Activated naive CD8-positive, alpha-beta T cell treated with anti-CD3 and anti-CD28 coated beads, Interleukin-2, amount 10 ng/mL, durations not matched to agents 7 days and 5 days (primary cell): ENCODE data around the gene MKX. TPM values are rescaled to one million over a fixed set of nuclear protein-coding genes. Genes with fewer than 3 reads are reported as not detected.

Source experiments
- ATAC-seq: fragments of 150-1000 bp; cut with Tn5 transposase; one replicate; pipeline ENCODE4 v1.10.0; 2021; ENCODE audit warnings: low read depth, moderate library complexity
- POLR2A ChIA-PET: fragments of 350-600 bp; sonication (Branson Sonifier 250); formaldehyde crosslinking; loops from one replicate; lab custom pipeline; 2021; ENCODE audit warnings: antibody characterized with exemption; lab: Charles Lee
- DNase-seq: peaks from one replicate; pipeline ENCODE4 v3.0.0; 2021
- H3K27ac Mint-ChIP-seq: one replicate; pipeline ENCODE4 v1.8.0; 2022; ENCODE audit warnings: mild to moderate bottlenecking, mixed read lengths
- H3K27me3 Mint-ChIP-seq: one replicate; pipeline ENCODE4 v1.8.0; 2022; ENCODE audit warnings: mild to moderate bottlenecking, moderate library complexity, mixed read lengths
- H3K36me3 Mint-ChIP-seq: one replicate; pipeline ENCODE4 v1.8.0; 2021; ENCODE audit warnings: mild to moderate bottlenecking, mixed read lengths
- H3K4me1 Mint-ChIP-seq: one replicate; pipeline ENCODE4 v1.8.0; 2021; ENCODE audit warnings: mixed read lengths
- H3K4me3 Mint-ChIP-seq: one replicate; pipeline ENCODE4 v1.8.0; 2022; ENCODE audit warnings: mild to moderate bottlenecking, moderate library complexity, mixed read lengths
- H3K9me3 Mint-ChIP-seq: one replicate; pipeline ENCODE4 v1.8.0; 2021; ENCODE audit warnings: mixed read lengths
- total RNA-seq, 2 experiments: library from RNA; stranded (reverse); gene quantifications; one replicate each; pipeline ENCODE4 v1.2.3, GENCODE V29; 2021

MKX gene
- total RNA-seq, 2 experiments from 2014 or later: 0.08 TPM; not detected in 1

- H3K36me3 Mint-ChIP-seq: no peaks in the 10 kb centered on the region
- ATAC-seq (no peak), DNase-seq (no peak)
- no peaks in the 10 kb centered on the region for H3K4me1 Mint-ChIP-seq
- H3K9me3 Mint-ChIP-seq: no peaks in the 10 kb centered on the region
- POLR2A ChIA-PET: no interaction called here
- H3K27ac Mint-ChIP-seq: no peak overlapping the region
- H3K27me3 Mint-ChIP-seq: peaks cover 5% of the 10 kb centered on the region
- H3K4me3 Mint-ChIP-seq: no peak overlapping the region
Measured at GRCh38 chr10:27673065-27673464, 72.6 kb downstream of the MKX start.

GRCh38 chr10:27671821-27672220 is 73.8 kb downstream of the MKX start:
- Mint-ChIP-seq H3K4me3 (no peak overlapping the region), H3K9me3 (no peaks in the 10 kb centered on the region), H3K4me1 (no peaks in the 10 kb centered on the region), H3K27me3 (peaks cover 3% of the 10 kb centered on the region), H3K36me3 (no peaks in the 10 kb centered on the region), H3K27ac (no peak overlapping the region)
- DNase-seq (no peak), ATAC-seq (no peak)
- POLR2A ChIA-PET: no interaction called here

- no peak for ATAC-seq
Measured at GRCh38 chr10:27664461-27664860, 81.2 kb downstream of the MKX start.

GRCh38 chr10:27663621-27664020 is 82.0 kb downstream of the MKX start:
- DNase-seq: no peak
- POLR2A ChIA-PET: no interaction called here
- H3K4me1 Mint-ChIP-seq: no peaks in the 10 kb centered on the region
- no peak overlapping the region for H3K27ac Mint-ChIP-seq
- H3K9me3 Mint-ChIP-seq: no peaks in the 10 kb centered on the region
- peaks cover 33% of the 10 kb centered on the region for H3K27me3 Mint-ChIP-seq
- H3K36me3 Mint-ChIP-seq: no peaks in the 10 kb centered on the region
- no peak for ATAC-seq
- H3K4me3 Mint-ChIP-seq: no peak overlapping the region

More at GRCh38 chr10:27664461-27664860, 81.2 kb downstream of the MKX start:
- Mint-ChIP-seq H3K4me3 (no peak overlapping the region), H3K27ac (no peak overlapping the region), H3K9me3 (no peaks in the 10 kb centered on the region), H3K4me1 (no peaks in the 10 kb centered on the region), H3K36me3 (no peaks in the 10 kb centered on the region), H3K27me3 (peaks cover 33% of the 10 kb centered on the region)
- DNase-seq: no peak
- POLR2A ChIA-PET: no interaction called here

DNA sequence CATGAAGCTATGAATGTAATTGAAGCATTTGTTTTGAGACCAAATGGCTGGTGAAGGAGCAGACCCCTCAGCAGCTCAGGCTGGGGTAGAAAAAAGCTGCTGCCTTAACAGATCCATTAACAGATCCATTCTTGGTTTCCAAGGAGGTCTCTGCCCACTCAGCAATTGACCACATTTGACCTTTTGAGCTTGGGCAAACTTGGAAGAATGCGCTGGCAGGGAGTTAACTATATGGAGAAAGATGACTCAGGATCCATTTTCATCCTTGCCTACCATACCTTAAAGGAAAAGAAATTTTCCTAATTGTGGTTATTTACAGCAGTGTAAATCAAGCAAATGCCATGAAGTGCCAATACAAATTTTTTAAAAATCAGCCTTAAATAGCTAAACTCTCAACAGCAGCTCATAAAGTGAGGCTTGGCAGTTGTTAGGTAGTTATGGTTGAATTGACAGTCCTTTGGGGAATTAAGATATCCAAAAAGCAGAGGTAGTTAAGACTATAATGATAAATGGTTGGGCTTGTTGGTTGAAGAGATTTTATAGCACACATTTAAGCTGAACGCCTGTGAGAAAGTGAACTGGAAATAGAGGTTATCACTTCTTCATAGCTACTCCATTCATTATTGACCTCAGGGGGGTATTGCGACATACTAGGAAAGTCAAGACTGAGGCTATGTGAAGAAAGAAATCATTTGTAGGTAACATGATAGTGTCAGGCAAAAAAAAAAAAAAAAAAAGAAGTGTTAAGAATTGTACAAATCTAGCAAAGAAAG is 83.9 kb downstream of the MKX start:
- Mint-ChIP-seq H3K4me3 (no peak overlapping the region), H3K36me3 (no peaks in the 10 kb centered on the region), H3K4me1 (no peaks in the 10 kb centered on the region), H3K9me3 (no peaks in the 10 kb centered on the region), H3K27ac (no peak overlapping the region), H3K27me3 (peaks cover 33% of the 10 kb centered on the region)
- POLR2A ChIA-PET: no interaction called here
- no peak for DNase-seq
- ATAC-seq: no peak

DNA sequence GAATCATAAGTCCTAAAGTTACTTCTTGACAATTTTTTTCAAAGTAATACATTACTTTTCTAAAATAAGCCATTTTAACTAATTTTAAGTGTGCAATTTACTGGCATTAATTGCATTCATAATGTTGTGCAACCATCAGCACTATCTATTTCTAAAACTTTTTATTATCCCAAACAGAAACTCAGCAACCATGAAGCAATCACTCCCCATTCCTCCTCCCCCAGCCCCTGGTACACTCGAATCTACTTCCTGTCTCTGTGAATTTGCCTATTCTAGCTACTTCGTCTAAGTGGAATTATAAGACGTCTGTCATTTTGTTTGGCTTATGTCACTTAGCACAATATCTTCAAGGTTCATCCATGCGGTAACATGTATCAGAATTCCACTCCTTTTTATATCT is 84.9 kb downstream of the MKX start:
- Mint-ChIP-seq H3K4me3 (no peak overlapping the region), H3K27ac (no peak overlapping the region), H3K9me3 (no peaks in the 10 kb centered on the region), H3K27me3 (peaks cover 29% of the 10 kb centered on the region), H3K36me3 (no peaks in the 10 kb centered on the region), H3K4me1 (no peaks in the 10 kb centered on the region)
- POLR2A ChIA-PET: no interaction called here
- DNase-seq (no peak), ATAC-seq (no peak)

DNA sequence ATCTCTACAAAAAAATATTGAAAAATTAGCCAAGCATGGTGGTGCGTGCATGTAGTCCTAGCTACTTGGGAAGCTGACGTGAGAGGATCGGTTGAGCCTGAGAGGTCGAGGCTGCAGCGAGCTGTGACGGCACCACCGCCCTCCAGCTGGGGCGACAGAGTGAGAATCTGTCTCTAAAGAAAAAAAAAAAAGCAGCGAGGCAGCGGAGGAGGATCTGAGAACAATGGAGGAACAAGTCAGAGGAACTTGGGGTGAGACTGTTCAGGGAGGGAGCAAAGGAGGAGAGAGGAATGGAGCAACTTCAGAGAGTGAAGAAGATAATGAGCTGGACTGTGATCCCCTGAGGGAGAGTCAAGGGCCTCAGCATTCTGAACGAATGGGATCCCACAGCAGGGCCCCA is 85.4 kb downstream of the MKX start:
- H3K27me3 Mint-ChIP-seq: peaks cover 29% of the 10 kb centered on the region
- no peak overlapping the region for H3K4me3 Mint-ChIP-seq
- H3K9me3 Mint-ChIP-seq: no peaks in the 10 kb centered on the region
- POLR2A ChIA-PET: interaction anchor here (0.6 kb wide), 1 partner anchor 104 kb away, joined by 3 read pairs; no protein-coding TSS in a partner anchor
- no peak overlapping the region for H3K27ac Mint-ChIP-seq
- no peak for DNase-seq
- H3K36me3 Mint-ChIP-seq: no peaks in the 10 kb centered on the region
- no peaks in the 10 kb centered on the region for H3K4me1 Mint-ChIP-seq
- ATAC-seq: no peak

DNA sequence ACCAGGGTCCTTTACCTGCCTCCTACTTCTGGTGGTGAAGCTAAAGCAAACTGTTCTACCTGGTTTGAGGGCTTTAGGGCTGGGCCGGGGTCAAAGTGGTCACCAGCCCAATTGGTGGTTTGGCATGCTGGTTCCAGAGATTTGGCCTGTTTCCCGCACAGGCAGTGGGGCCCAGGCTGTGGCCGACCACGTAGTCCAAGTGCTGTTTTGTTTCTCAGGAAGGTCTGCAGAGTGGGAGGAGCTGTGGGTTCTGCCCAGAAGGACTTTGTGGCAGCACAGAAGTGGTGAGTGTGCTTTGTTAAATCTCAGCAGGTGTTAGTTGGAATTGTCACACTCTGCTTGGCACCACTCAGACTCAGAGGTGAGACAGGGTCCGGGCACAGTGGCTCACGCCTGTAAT is 85.8 kb downstream of the MKX start:
- POLR2A ChIA-PET: interaction anchor here (0.6 kb wide), 2 partner anchors 104 to 768 kb away, joined by 3 read pairs; no protein-coding TSS in a partner anchor
- no peak for ATAC-seq
- no peaks in the 10 kb centered on the region for H3K36me3 Mint-ChIP-seq
- H3K9me3 Mint-ChIP-seq: no peaks in the 10 kb centered on the region
- DNase-seq: no peak
- no peaks in the 10 kb centered on the region for H3K4me1 Mint-ChIP-seq
- no peak overlapping the region for H3K27ac Mint-ChIP-seq
- H3K4me3 Mint-ChIP-seq: no peak overlapping the region
- peaks cover 26% of the 10 kb centered on the region for H3K27me3 Mint-ChIP-seq

DNA sequence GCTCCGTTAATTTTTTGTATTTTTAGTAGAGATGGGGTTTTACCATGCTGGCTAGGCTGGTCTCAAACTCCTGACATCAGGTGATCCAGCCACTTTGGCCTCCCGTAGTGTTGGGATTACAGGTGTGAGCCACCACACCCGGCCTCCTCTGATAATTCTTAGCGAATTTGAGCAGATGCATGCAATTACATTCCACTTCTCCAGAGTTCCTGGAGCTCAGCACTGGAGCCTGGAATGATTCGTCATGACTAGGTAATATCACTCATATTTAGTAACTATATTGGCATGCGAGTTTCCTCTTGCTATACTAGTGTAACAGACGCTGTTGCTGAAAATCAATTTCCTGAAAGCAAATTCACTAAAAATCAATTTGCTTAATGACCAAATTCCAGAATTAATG is 86.8 kb downstream of the MKX start:
- ATAC-seq (no peak), DNase-seq (no peak)
- no peaks in the 10 kb centered on the region for H3K9me3 Mint-ChIP-seq
- H3K4me1 Mint-ChIP-seq: no peaks in the 10 kb centered on the region
- POLR2A ChIA-PET: no interaction called here
- H3K36me3 Mint-ChIP-seq: no peaks in the 10 kb centered on the region
- H3K27ac Mint-ChIP-seq: no peak overlapping the region
- H3K27me3 Mint-ChIP-seq: peaks cover 20% of the 10 kb centered on the region
- H3K4me3 Mint-ChIP-seq: no peak overlapping the region

DNA sequence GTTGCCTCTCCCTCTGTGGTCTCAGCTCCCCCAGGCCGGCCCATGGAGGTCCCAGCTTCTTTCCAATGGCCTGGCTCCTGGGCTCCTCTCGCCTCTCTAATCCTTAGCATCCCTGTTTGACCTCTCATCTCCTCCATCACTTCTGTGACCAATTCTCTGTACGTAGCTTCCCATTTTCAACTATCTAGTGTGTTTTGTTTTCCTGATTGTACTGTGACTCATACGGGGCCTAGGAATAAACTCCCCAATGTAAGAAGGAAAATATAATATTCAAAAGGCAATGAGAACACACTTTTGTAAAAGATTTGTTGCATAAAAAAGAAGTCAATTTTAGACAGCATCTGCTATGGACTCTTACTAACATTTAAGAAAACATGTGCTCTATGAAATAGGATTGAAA is 90.3 kb downstream of the MKX start:
- DNase-seq (no peak), ATAC-seq (no peak)
- H3K9me3 Mint-ChIP-seq: no peaks in the 10 kb centered on the region
- H3K36me3 Mint-ChIP-seq: no peaks in the 10 kb centered on the region
- H3K4me1 Mint-ChIP-seq: no peaks in the 10 kb centered on the region
- H3K27ac Mint-ChIP-seq: no peak overlapping the region
- H3K27me3 Mint-ChIP-seq: peaks cover 5% of the 10 kb centered on the region
- H3K4me3 Mint-ChIP-seq: no peak overlapping the region
- POLR2A ChIA-PET: interaction anchor here (0.7 kb wide), 1 partner anchor 35 kb away, joined by 3 read pairs; no protein-coding TSS in a partner anchor

GRCh38 chr10:27654284-27654683 is 91.3 kb downstream of the MKX start:
- DNase-seq: no peak
- POLR2A ChIA-PET: no interaction called here
- Mint-ChIP-seq H3K4me3 (no peak overlapping the region), H3K27ac (no peak overlapping the region), H3K4me1 (no peaks in the 10 kb centered on the region), H3K36me3 (no peaks in the 10 kb centered on the region), H3K27me3 (peaks cover 5% of the 10 kb centered on the region), H3K9me3 (no peaks in the 10 kb centered on the region)
- no peak for ATAC-seq

DNA sequence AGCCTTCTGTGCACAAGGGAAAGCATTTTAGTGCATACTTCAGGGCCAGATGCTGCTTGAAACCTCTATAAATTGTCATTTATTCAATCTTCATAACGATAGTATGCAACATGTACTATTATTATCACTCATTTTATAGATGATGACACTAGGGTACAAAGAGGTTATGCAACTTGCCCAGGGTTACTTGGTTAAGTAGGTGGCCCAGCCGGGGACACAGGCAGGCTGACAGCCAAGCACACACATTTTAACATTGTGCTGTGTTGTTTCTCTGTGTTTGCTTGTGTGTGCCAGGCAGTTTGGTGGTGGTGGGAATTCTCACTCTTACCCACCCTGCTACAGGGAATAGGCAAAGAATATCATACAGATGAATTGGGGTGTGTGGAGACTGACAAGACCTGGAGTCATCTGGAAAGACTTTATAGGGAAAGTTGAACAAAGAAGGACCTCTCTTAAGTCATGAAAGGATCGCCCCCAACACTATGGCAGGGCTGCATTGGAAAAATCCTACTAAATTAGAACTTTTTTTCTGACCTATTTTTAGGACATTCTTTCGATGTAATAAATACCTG is 98.9 kb downstream of the MKX start:
- Mint-ChIP-seq H3K36me3 (no peaks in the 10 kb centered on the region), H3K27me3 (peaks cover 24% of the 10 kb centered on the region)
- no peak for DNase-seq

GRCh38 chr10:27646194-27646593 is 99.4 kb downstream of the MKX start:
- Mint-ChIP-seq H3K4me1 (no peaks in the 10 kb centered on the region), H3K4me3 (no peak overlapping the region), H3K36me3 (no peaks in the 10 kb centered on the region), H3K9me3 (no peaks in the 10 kb centered on the region), H3K27ac (no peak overlapping the region), H3K27me3 (peaks cover 24% of the 10 kb centered on the region)
- DNase-seq: no peak
- no peak for ATAC-seq
- POLR2A ChIA-PET: no interaction called here

More for the DNA sequence above, 98.9 kb downstream of the MKX start:
- Mint-ChIP-seq H3K4me3 (no peak overlapping the region), H3K27ac (no peak overlapping the region), H3K9me3 (no peaks in the 10 kb centered on the region), H3K4me1 (no peaks in the 10 kb centered on the region)
- POLR2A ChIA-PET: no interaction called here
- ATAC-seq: no peak

GRCh38 chr10:27644307-27644939 is 101.2 kb downstream of the MKX start:
- Mint-ChIP-seq H3K4me1 (no peaks in the 10 kb centered on the region), H3K36me3 (no peaks in the 10 kb centered on the region), H3K4me3 (no peak overlapping the region), H3K27me3 (peaks cover 21% of the 10 kb centered on the region), H3K9me3 (no peaks in the 10 kb centered on the region), H3K27ac (no peak overlapping the region)
- ATAC-seq (no peak), DNase-seq (no peak)
- POLR2A ChIA-PET: no interaction called here
